ENCODE data around the gene CACNA1A. TPM values are rescaled to one million over a fixed set of nuclear protein-coding genes. Genes with fewer than 3 reads are reported as not detected.

The CACNA1A gene
- total and polyA plus RNA-seq, 2 donors = 0.24 to 1.0 TPM

- H3K4me1 ChIP-seq (ENCODE audit: control insufficient read depth in 2 of 2, insufficient read depth in 2 of 2, low read length in 2 of 2) = no peaks in the 10 kb centered on the region
- H3K9me3 ChIP-seq (ENCODE audit: control insufficient read depth in 2 of 2, insufficient read depth in 1 of 2, low read length in 1 of 2) = no peaks in the 10 kb centered on the region
- no peak overlapping the region for H3K27ac ChIP-seq (ENCODE audit: low read depth in 1 of 2, low read length in 1 of 2)
- no peak overlapping the region for H3K4me3 ChIP-seq (ENCODE audit: low read length in 2 of 2)
- 95% methylated on average over 3 of the region's 3 CpGs for WGBS
- H3K36me3 ChIP-seq (ENCODE audit: control insufficient read depth in 2 of 2, insufficient read depth in 2 of 2, low read length in 1 of 2) = no peaks in the 10 kb centered on the region
- no peaks in the 10 kb centered on the region for H3K27me3 ChIP-seq (ENCODE audit: control insufficient read depth in 2 of 2, insufficient read depth in 1 of 2, low read length in 1 of 2)
- DNase-seq (ENCODE audit: low read depth in 6 of 9, low spot score in 9 of 9) = no peak
Observed at GRCh38 chr19:13291913-13292312, 214.4 kb downstream of the CACNA1A start.

- no peak overlapping the region for H3K4me3 ChIP-seq (ENCODE audit: low read length in 2 of 2)
- DNase-seq (ENCODE audit: low read depth in 6 of 9, low spot score in 9 of 9) = no peak
- H3K36me3 ChIP-seq (ENCODE audit: control insufficient read depth in 2 of 2, insufficient read depth in 2 of 2, low read length in 1 of 2) = no peaks in the 10 kb centered on the region
- H3K4me1 ChIP-seq (ENCODE audit: control insufficient read depth in 2 of 2, insufficient read depth in 2 of 2, low read length in 2 of 2) = no peaks in the 10 kb centered on the region
- H3K27ac ChIP-seq (ENCODE audit: low read depth in 1 of 2, low read length in 1 of 2) = no peak overlapping the region
- WGBS = 96% methylated on average over 4 of the region's 4 CpGs
- H3K27me3 ChIP-seq (ENCODE audit: control insufficient read depth in 2 of 2, insufficient read depth in 1 of 2, low read length in 1 of 2) = no peaks in the 10 kb centered on the region
- no peaks in the 10 kb centered on the region for H3K9me3 ChIP-seq (ENCODE audit: control insufficient read depth in 2 of 2, insufficient read depth in 1 of 2, low read length in 1 of 2)
Observed at GRCh38 chr19:13290741-13291140, 215.5 kb downstream of the CACNA1A start.

- Histone ChIP-seq H3K9me3 (ENCODE audit: control insufficient read depth in 2 of 2, insufficient read depth in 1 of 2, low read length in 1 of 2) (no peaks in the 10 kb centered on the region), H3K36me3 (ENCODE audit: control insufficient read depth in 2 of 2, insufficient read depth in 2 of 2, low read length in 1 of 2) (no peaks in the 10 kb centered on the region), H3K27ac (ENCODE audit: low read depth in 1 of 2, low read length in 1 of 2) (no peak overlapping the region), H3K27me3 (ENCODE audit: control insufficient read depth in 2 of 2, insufficient read depth in 1 of 2, low read length in 1 of 2) (no peaks in the 10 kb centered on the region), H3K4me3 (ENCODE audit: low read length in 2 of 2) (no peak overlapping the region), H3K4me1 (ENCODE audit: control insufficient read depth in 2 of 2, insufficient read depth in 2 of 2, low read length in 2 of 2) (no peaks in the 10 kb centered on the region)
- no peak for DNase-seq (ENCODE audit: low read depth in 6 of 9, low spot score in 9 of 9)
- WGBS = 96% methylated on average over 4 of the region's 4 CpGs
Observed at GRCh38 chr19:13289295-13289694, 217.0 kb downstream of the CACNA1A start.

- no peak overlapping the region for H3K27ac ChIP-seq (ENCODE audit: low read depth in 1 of 2, low read length in 1 of 2)
Observed at GRCh38 chr19:13286195-13286985, 219.9 kb downstream of the CACNA1A start.

GRCh38 chr19:13284929-13285928 lies 221.1 kb downstream of the CACNA1A start:
- no peaks in the 10 kb centered on the region for H3K36me3 ChIP-seq (ENCODE audit: control insufficient read depth in 2 of 2, insufficient read depth in 2 of 2, low read length in 1 of 2)
- H3K4me3 ChIP-seq (ENCODE audit: low read length in 2 of 2) = no peak overlapping the region
- H3K4me1 ChIP-seq (ENCODE audit: control insufficient read depth in 2 of 2, insufficient read depth in 2 of 2, low read length in 2 of 2) = no peaks in the 10 kb centered on the region
- H3K9me3 ChIP-seq (ENCODE audit: control insufficient read depth in 2 of 2, insufficient read depth in 1 of 2, low read length in 1 of 2) = no peaks in the 10 kb centered on the region
- no peak for DNase-seq (ENCODE audit: low read depth in 6 of 9, low spot score in 9 of 9)
- H3K27ac ChIP-seq (ENCODE audit: low read depth in 1 of 2, low read length in 1 of 2) = no peak overlapping the region
- 44% methylated on average over 13 of the region's 13 CpGs for WGBS
- peaks cover 0 to 14% of the 10 kb centered on the region in 2 donors for H3K27me3 ChIP-seq (ENCODE audit: control insufficient read depth in 2 of 2, insufficient read depth in 1 of 2, low read length in 1 of 2)

More at GRCh38 chr19:13286195-13286985, 219.9 kb downstream of the CACNA1A start:
- 95% methylated on average over 31 of the region's 31 CpGs for WGBS
- Histone ChIP-seq H3K36me3 (ENCODE audit: control insufficient read depth in 2 of 2, insufficient read depth in 2 of 2, low read length in 1 of 2) (no peaks in the 10 kb centered on the region), H3K4me3 (ENCODE audit: low read length in 2 of 2) (no peak overlapping the region), H3K27me3 (ENCODE audit: control insufficient read depth in 2 of 2, insufficient read depth in 1 of 2, low read length in 1 of 2) (peaks cover 0 to 13% of the 10 kb centered on the region in 2 donors), H3K9me3 (ENCODE audit: control insufficient read depth in 2 of 2, insufficient read depth in 1 of 2, low read length in 1 of 2) (no peaks in the 10 kb centered on the region), H3K4me1 (ENCODE audit: control insufficient read depth in 2 of 2, insufficient read depth in 2 of 2, low read length in 2 of 2) (no peaks in the 10 kb centered on the region)
- no peak for DNase-seq (ENCODE audit: low read depth in 6 of 9, low spot score in 9 of 9)

- Histone ChIP-seq H3K9me3 (ENCODE audit: control insufficient read depth in 2 of 2, insufficient read depth in 1 of 2, low read length in 1 of 2) (no peaks in the 10 kb centered on the region), H3K36me3 (ENCODE audit: control insufficient read depth in 2 of 2, insufficient read depth in 2 of 2, low read length in 1 of 2) (no peaks in the 10 kb centered on the region), H3K27ac (ENCODE audit: low read depth in 1 of 2, low read length in 1 of 2) (no peak overlapping the region), H3K4me1 (ENCODE audit: control insufficient read depth in 2 of 2, insufficient read depth in 2 of 2, low read length in 2 of 2) (no peaks in the 10 kb centered on the region), H3K27me3 (ENCODE audit: control insufficient read depth in 2 of 2, insufficient read depth in 1 of 2, low read length in 1 of 2) (peaks cover 0 to 14% of the 10 kb centered on the region in 2 donors), H3K4me3 (ENCODE audit: low read length in 2 of 2) (no peak overlapping the region)
- 64% methylated on average over 1 of the region's 1 CpG for WGBS
- no peak for DNase-seq (ENCODE audit: low read depth in 6 of 9, low spot score in 9 of 9)
Observed at GRCh38 chr19:13283871-13284270, 222.4 kb downstream of the CACNA1A start.

GRCh38 chr19:13282486-13283065 lies 223.7 kb downstream of the CACNA1A start:
- peaks cover 0 to 2% of the 10 kb centered on the region in 2 donors for H3K4me1 ChIP-seq (ENCODE audit: control insufficient read depth in 2 of 2, insufficient read depth in 2 of 2, low read length in 2 of 2)
- peaks cover 0 to 14% of the 10 kb centered on the region in 2 donors for H3K27me3 ChIP-seq (ENCODE audit: control insufficient read depth in 2 of 2, insufficient read depth in 1 of 2, low read length in 1 of 2)
- H3K27ac ChIP-seq (ENCODE audit: low read depth in 1 of 2, low read length in 1 of 2) = no peak overlapping the region
- 82% methylated on average over 8 of the region's 8 CpGs for WGBS
- no peaks in the 10 kb centered on the region for H3K9me3 ChIP-seq (ENCODE audit: control insufficient read depth in 2 of 2, insufficient read depth in 1 of 2, low read length in 1 of 2)
- H3K4me3 ChIP-seq (ENCODE audit: low read length in 2 of 2) = no peak overlapping the region
- H3K36me3 ChIP-seq (ENCODE audit: control insufficient read depth in 2 of 2, insufficient read depth in 2 of 2, low read length in 1 of 2) = no peaks in the 10 kb centered on the region
- DNase-seq (ENCODE audit: low read depth in 6 of 9, low spot score in 9 of 9) = no peak

GRCh38 chr19:13281567-13282291 lies 224.6 kb downstream of the CACNA1A start:
- WGBS = 32% methylated on average over 24 of the region's 24 CpGs
- Histone ChIP-seq H3K36me3 (ENCODE audit: control insufficient read depth in 2 of 2, insufficient read depth in 2 of 2, low read length in 1 of 2) (no peaks in the 10 kb centered on the region), H3K4me1 (ENCODE audit: control insufficient read depth in 2 of 2, insufficient read depth in 2 of 2, low read length in 2 of 2) (peaks cover 0 to 5% of the 10 kb centered on the region in 2 donors), H3K9me3 (ENCODE audit: control insufficient read depth in 2 of 2, insufficient read depth in 1 of 2, low read length in 1 of 2) (peaks cover 0 to 2% of the 10 kb centered on the region in 2 donors), H3K27me3 (ENCODE audit: control insufficient read depth in 2 of 2, insufficient read depth in 1 of 2, low read length in 1 of 2) (peaks cover 0 to 14% of the 10 kb centered on the region in 2 donors), H3K27ac (ENCODE audit: low read depth in 1 of 2, low read length in 1 of 2) (no peak overlapping the region), H3K4me3 (ENCODE audit: low read length in 2 of 2) (no peak overlapping the region)
- no peak for DNase-seq (ENCODE audit: low read depth in 6 of 9, low spot score in 9 of 9)

Data from thymus (tissue), 11 donors.